HCT116 (cell line): Measurements from ENCODE around the gene DIP2C.

Source experiments
- CBX3 ChIP-seq: IDR thresholded peaks from 2 replicates; pipeline ENCODE4 v1.6.1; 2012; ENCODE audit warnings: low read depth
- CTCF ChIP-seq, 3 experiments: fragments of 200-600 bp in 1 of 3; sonication (generic) in 1 of 3; IDR thresholded peaks in 2 of 3; conservative IDR thresholded peaks in 1 of 3; 2 replicates each; pipeline ENCODE4 v1.5.1; 2012 to 2017; ENCODE audit warnings: low read depth in 2 of 3, low read length in 2 of 3, antibody characterized with exemption in 1 of 3, borderline replicate concordance in 1 of 3, control low read depth in 1 of 3, mild to moderate bottlenecking in 1 of 3, mixed read lengths in 1 of 3, mixed run types in 1 of 3, moderate library complexity in 1 of 3; ENCODE audit not compliant: insufficient read depth in 1 of 3
- EZH2 ChIP-seq: fragments of 200-600 bp; sonication (generic); IDR thresholded peaks from 2 replicates; pipeline ENCODE4 v1.6.1; 2017; ENCODE audit warnings: antibody characterized with exemption, mixed run types
- EZH2phosphoT487 ChIP-seq: fragments of 200-600 bp; IDR thresholded peaks from 2 replicates; pipeline ENCODE4 v1.6.1; 2018; ENCODE audit warnings: antibody characterized with exemption, borderline replicate concordance
- POLR2A ChIP-seq: IDR thresholded peaks from 2 replicates; pipeline ENCODE4 v1.7.0; 2011; ENCODE audit warnings: borderline replicate concordance; ENCODE audit not compliant: insufficient read depth, insufficient read length; ENCODE audit errors: extremely low read depth
- POLR2AphosphoS5 ChIP-seq: IDR thresholded peaks from 2 replicates; pipeline ENCODE4 v1.6.1; 2011; ENCODE audit warnings: mild to moderate bottlenecking, low read depth, low read length, moderate library complexity
- SIN3A ChIP-seq: IDR thresholded peaks from 2 replicates; pipeline ENCODE4 v1.6.1; 2012; ENCODE audit warnings: low read depth
- SP1 ChIP-seq: IDR thresholded peaks from 2 replicates; pipeline ENCODE4 v1.6.1; 2012; ENCODE audit warnings: low read depth
- YY1 ChIP-seq: IDR thresholded peaks from 2 replicates; pipeline ENCODE4 v1.6.1; 2011; ENCODE audit warnings: low read length, low read depth, moderate library complexity, mild to moderate bottlenecking; ENCODE audit not compliant: insufficient replicate concordance; ENCODE audit errors: extremely low read depth
- TF ChIP-seq, protein P1 (sequence below): IDR thresholded peaks from 2 replicates; pipeline ENCODE4 v1.6.1; 2012

DNA sequence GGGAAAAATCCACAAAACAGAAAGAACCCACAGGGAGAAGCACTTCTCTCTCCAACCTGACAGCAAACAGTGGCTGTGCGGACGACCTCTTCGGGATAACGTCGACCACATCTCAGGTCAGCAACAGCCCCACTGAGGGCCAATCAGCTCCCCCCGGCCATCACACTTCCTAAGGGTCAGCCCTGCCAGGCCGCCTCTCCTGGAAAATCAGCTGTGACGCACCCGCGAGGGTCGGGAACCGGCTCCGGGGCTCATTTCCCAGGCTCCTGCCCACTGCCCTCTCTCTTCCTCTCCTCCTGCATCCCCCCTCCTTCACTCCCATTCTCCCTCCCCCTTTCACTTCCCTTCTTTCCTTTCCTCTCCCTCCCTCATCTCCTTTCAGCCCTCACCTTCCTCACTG, 118.3 kb downstream of the DIP2C start:
- TF ChIP-seq EZH2, result no peak
- TF ChIP-seq CTCF (IDR thresholded peaks at IDR 0.05 in 2 of 3, conservative IDR thresholded peaks at IDR 0.05 in 1 of 3; ENCODE audit: borderline replicate concordance in 1 of 3, insufficient read depth in 1 of 3, low read depth in 2 of 3, low read length in 2 of 3), result no peak
- no peak for TF ChIP-seq POLR2A
- no peak for TF ChIP-seq EZH2phosphoT487
- no peak for TF ChIP-seq POLR2AphosphoS5
- TF ChIP-seq CBX3, result no peak
- TF ChIP-seq YY1, result no peak
- no peak for TF ChIP-seq SIN3A
- TF ChIP-seq SP1, result no peak
- TF ChIP-seq, protein P1, sequence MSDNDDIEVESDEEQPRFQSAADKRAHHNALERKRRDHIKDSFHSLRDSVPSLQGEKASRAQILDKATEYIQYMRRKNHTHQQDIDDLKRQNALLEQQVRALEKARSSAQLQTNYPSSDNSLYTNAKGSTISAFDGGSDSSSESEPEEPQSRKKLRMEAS, result no peak
